Fibroblast of skin of abdomen (primary cell): ENCODE data around the gene DSCAM.

Experiments
- DNase-seq: peaks from one replicate; pipeline ENCODE4 v3.0.0-alpha.2; 2013

Gene DSCAM

DNA sequence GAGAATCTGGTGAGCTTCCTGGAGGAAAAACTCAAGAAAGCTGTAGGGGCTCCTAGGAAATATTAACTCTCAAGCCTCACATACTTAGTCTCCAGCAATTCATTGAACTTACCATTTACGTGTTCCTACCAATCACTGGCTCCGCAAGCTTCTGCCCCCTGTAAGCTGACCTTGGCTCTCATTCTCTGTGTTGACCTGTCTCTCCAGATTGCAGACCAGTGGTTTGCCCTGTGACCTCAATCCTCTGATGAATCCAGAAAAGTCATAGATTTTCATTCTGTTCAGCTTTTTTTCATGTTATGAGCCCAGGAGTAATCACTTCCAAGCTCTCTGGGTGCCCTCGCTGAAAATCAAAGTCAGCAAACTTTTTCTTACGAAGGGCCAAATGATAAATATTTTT lies 241.9 kb downstream of the DSCAM start:
- DNase-seq = no peak

DNA sequence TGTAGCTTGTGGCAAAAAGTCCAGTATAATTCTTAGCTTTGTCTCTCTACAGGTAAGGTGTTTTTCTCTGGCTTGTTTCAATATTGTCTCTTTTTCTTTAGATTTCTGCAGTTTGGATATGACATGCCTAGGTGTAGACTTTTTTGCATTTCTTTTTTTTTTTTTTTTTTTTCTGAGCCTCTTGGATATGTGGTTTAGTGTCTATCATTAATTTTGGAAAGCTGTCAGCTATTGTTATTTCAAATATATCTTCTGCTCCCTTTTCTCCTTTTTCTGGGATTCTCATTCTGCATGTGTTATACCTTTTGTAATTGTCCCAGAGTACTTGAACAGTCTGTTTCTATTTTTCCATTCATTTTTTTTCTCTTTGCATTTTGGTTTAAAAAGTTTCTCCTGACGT lies 243.2 kb downstream of the DSCAM start:
- DNase-seq = no peak

DNA sequence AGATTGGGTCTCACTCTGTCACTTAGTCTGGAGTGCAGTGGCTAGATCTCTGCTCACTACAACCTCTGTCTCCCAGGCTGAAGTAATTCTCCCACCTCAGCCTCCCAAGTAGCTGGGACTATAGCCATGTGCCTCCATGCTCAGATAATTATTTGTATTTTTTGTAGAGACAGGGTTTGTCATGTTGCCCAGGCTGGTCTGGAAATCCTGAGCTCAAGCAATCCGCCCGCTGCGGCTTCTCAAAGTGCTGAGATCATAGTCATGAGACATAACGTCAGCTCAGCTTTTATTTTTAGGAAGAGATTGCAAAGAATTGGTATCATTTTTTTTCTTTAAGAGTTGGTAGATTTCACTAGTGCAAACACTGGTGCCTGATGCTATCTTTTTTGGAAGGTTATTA lies 244.9 kb downstream of the DSCAM start:
- DNase-seq = no peak

DNA sequence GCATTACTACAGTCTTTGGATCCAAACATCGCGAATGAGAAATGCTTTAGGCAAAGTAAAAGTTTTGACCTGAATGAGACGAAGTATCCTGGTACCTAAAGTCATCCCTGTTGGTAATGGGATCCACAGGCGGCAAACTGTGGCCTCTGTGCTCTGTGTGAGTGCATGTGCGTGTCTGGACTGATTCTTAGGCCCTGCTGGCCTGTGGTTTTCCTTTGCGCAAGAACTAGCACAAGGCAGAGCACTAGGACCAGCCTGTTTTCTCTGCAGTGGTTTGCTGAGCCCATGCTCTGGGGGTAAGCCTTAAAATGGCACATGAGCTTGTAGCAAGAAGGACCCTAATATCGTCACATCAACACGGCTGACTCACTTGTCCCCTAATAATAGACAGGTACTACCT lies 251.2 kb downstream of the DSCAM start:
- DNase-seq = no peak

DNA sequence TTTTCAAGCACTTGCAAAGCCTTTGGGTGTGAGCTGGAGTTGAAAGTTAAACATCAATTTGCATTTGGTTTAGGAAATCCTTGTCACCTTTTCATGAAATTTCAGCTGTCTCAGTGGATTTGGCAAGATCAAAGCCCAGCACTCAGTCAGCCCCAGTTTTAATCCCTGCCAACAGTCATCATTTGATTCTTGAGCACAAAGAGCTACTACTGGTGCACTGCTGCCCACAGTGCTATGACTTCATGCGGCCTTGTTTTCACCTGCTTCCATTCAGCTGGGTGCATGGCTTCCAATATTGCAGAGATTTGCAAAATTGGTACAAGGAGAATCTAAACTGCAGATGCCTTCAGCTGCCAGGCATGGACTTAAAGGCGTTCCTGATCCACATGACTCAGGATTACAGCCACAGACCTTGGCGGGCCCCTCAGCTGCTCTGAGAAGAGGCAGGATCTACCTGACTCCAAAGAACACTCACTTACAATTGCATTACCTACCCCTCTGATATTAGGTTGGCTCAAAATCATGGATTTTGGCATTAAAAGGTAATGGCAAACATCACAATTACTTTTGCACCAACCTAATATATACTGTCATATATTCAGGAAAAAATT lies 259.1 kb downstream of the DSCAM start:
- DNase-seq = no peak

DNA sequence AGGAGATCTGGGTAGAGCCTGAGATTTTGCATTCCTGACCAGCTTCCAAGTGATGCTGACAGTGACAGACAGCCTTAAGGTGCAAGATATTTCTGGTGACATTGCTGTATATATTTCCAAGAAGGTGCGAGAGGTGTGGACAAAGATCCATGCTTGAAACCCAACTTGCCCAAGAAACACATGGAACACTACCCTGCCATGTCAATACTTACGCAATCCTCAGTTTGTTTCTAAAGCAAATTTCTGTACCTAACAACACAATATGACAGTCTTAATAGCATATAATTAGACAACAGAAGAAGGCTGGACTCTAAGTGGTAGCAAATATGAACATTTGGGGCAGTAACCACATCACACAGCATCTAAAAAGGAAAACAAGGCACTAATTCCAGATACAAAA lies 260.4 kb downstream of the DSCAM start:
- DNase-seq = no peak

DNA sequence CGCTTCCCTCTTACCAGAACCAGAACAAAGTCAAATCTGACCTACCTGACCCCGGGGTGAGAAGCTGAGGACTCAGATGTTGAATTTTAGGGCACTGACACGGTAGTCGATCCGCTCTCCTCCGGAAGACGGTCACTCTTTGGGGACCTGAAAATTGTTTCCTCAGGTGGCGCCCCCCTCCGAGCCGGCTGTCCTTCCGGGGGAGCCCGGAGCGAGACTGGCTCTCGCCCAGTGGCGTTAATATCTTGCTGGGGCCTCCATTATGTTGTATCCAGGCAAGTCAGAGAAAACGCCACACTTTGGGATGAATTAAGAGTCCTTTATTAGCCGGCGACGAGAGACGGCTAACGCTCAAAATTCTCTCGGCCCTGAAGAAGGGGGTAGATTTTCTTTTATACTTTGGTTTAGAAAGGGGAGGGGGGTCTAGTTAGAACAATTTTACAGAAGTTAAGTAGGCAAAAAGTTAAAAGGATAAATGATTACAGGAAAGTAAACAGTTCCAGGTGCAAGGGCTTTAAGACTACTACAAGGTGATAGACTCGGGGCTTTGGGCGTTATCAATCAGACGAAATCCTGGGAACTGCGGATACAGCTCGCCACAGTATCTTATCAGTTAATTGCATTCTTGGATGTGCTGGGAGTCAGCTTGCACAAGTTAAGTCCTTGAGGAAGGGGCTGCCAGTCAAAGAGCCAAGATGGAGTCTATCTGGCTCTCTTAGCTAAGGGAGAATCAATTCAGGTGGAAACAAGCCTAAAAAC lies 269.5 kb downstream of the DSCAM start:
- DNase-seq = no peak

DNA sequence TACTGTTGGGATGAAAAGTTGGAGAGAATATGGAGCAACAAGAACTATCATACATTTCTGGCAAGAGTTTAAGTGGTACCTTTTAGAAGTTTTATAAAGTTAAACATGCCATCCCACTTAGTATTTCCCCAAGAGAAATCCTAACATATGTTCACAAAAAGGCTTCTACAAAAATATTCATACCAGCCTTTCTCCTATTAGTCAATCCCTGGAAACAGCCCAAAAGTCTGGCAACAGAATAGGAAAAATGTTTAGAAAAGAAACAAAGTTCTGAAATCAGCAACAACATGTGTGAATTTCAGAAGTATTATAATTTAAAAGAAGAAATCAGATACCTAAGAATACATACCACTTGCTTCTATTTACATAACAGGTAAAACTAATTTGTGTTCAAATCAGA lies 271.0 kb downstream of the DSCAM start:
- DNase-seq = peak; percentile 44

DNA sequence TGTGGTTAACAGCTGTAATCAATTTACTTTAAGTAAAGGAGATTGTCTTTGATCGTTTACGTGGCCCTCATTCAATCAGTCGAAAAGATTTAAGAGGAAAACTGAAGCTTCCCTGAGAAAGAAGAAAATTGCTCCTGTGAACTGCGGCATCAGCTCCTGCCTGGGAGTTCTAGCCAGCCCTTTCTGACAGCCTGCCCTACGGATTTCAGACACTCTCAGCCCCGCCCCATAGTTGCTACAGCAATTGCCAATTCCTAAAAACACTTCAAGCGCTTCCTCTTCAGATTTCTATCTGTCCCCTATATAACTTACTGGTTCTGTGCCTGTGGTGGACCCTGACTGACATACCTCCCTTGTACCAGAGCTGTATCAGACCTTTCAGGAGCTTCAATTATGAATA lies 277.6 kb downstream of the DSCAM start:
- DNase-seq = no peak

DNA sequence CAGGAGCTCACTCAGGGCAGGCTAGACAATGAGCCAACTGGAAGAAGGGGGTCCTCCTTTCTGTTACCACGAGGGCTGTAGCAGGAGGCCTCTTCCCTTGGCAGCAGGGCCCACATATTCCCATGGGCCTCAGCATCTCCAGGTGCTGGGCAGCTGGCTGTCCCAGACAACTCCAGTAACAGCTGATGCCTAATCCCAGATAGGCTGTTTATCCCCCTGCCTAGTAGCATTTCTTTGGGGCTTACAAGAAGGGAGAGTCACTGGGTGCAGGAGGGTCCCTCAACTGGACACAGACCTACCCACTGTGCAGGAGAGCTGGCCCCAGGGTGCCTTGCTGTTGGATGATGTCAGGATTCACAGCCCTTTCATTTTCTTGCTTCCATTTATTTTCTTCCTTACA lies 278.2 kb downstream of the DSCAM start:
- no peak for DNase-seq

DNA sequence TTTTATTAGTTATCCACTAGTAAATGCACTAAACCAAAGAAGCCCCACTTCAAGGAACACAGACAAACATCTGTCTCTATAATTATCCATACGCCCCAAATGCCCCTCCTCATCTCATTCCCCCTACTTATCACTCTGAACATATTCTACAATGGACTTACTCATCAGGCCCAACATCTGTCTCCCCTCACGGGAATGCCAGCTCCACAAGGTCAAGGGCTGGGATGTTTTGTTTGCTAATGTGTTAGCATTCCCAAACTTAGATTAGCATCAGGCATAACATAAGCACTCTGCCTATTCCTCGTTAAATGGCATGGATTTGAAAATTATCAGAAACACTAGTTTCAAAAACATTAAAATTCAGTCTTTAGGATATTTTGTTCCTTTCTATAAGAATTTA lies 279.5 kb downstream of the DSCAM start:
- no peak for DNase-seq

DNA sequence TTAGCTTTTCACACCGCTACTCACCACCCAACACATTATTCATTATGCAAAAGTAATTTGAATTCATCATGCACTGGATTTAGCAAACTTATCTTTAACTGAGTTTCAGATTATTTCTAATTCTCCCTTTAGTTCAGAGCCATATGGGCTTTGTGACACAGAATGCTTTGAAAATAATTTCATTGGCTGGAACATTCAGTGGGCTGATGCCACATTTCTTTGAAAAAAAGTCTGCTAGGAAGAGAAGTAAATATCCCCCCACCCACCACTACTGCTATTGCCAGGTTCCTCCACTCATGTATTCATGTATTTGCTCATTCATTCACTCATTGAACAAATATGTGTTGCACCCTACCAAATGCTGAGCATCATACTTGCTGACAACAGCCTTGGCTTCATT lies 280.5 kb downstream of the DSCAM start:
- DNase-seq = no peak

DNA sequence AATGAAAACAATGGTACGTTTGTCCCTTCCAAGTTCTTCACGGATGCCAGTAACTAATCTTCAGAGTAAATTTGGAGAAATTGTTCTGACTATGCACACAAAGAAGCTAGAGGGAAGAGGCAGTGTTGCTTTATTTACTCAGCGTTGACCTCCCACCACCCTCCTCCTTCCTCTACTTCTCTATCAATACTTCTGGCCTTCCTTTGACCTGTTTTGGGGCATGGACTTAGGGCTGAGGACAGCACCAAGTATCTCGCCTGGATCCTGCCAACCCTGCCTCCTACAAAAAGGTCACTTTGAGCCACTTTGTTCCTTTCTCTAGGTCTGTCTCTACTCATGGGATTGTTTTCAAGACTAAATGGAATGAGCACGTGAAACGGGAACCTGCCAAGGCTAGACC lies 282.6 kb downstream of the DSCAM start:
- no peak for DNase-seq

DNA sequence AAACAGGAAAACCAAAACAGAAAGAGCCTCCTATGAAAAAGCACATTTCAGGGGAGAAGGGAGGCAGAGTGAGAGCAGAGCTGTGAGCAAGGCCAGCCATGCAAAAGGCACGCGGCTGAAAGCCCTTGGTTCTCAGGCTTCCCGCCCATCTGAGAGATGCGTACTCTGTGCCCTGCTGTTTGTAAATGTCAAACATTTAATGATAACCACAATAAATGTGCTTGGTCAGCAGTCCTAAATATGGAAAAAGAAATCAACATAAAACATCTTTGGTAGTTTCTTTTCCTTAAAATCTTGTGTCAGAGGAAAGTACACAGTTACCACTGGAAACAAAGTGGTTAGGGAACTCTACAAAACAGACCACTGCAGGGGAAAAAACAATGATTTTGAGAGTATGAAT lies 283.1 kb downstream of the DSCAM start:
- DNase-seq = no peak

DNA sequence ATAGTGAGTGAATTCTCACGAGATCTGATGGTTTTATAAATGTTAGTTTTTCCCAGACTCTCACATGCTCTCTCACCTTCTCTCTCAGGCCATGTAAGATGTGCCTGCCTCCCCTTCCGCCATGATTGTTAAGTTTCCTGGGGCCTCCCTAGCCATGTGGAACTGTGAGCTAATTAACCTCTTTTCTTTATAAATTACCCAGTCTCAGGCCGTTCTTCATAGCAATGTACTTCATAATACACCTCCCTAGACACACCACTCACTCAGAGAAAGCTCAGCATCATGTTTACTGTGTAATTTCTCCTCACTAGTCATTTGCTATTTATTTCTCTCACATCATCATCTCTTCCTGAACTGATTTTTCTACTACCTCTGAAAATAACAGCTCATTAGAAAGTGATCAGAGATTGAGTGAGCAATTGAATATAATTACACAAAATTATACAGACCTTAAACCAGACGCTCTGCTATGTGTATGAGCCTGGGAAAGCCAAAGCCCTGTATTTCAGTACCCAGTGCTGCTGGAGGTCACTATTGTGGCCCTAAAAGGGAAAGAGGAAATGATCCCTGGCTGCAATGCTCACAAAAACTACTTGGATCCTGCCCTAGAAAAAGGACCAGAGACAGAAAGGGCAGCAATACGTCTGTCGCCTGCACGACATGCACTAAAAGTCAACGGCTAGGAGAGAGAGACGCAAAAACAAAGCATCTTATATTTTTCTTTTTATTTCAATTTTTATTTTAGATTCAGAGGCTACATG lies 284.5 kb downstream of the DSCAM start:
- no peak for DNase-seq

DNA sequence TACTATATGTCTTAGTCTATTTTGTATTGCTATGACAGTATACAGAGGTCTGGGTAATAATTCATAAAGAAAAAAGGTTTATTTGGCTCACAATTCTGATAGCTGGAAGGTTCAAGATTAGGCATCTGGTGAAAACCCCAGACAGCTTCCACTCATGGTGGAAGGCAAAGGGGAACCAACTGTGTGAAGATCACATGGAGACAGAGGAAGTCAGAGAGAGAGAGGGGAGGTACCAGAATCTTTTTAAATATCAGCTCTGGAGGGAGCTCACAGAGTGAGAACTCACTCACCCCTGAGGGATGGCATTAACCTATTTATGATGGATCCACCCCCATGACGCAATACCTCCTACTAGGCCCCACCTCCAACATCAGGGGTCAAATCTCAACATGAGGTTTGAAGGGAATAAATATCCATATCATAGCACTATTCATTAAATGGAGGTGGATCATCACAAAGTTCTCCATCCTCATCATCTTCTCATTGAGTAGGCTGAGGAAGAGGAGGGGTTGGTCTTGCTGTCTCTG lies 290.5 kb downstream of the DSCAM start:
- no peak for DNase-seq

DNA sequence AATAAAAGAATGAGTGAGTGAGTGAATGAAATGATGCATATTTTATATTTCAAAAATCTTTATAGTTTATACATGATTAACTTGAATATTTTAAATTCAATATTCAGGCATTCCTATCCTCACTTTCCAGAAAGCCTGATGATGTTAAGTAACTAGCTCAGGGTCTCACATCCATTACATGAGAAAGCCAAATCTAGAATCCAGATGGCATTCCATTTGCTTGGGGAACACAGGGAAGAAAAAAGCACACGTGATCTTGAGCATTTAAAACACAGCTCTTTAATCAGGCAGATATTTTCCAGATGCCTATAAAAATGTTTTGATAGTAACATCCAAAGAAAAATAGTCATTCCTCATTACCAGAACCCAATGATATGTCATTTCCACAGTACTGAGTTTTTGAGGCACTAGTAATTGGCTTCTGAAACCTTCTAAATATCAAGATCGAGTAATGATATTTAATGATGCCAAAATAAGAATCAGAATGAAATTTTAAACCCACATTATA lies 291.9 kb downstream of the DSCAM start:
- no peak for DNase-seq

DNA sequence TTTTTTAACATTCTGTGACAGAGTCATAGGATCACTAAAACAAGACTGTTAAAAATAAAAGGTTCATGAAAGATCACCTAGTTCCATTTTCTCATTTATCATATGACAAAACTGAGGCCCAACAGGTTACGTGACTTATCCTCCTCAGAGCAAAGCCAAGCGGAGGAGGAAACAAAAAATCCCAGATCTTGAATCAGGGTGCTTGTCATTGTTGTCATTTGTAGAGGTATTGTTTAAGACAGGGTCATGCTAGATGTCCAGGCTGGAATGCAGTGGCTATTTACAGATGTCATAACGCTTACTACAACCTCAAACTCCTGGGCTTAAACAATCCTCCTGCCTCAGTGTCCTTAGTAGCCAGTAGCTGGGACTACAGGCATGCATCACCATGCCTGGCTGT lies 293.2 kb downstream of the DSCAM start:
- no peak for DNase-seq

DNA sequence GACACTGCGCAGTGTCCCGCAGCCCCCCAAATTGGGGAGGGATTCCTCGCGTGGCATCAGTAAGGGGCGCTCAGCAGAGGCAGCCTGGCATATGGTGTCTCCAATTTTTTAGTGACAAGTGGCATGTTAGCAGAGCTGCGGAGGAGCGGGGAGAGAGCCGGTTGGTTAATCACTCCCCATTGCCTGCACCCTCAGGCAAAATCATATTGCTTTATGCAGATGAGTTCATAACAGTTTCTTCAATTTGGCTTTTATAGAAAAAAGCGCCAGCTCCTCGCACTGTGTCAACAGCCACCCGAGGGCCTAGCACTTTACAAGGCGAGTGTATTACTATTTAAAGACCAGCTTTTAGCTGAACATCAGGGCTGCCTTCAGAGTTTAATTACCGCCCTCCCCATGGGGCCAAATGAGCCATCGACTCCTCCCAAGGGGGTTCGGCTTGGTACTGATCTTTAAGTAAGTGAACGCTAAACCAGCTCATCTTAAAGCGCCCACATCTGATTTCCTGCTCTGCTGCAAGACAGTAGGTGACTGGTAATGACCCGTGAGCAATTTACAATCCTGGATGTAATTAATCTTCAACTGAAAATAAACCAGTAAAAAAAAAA lies 298.9 kb downstream of the DSCAM start:
- no peak for DNase-seq

DNA sequence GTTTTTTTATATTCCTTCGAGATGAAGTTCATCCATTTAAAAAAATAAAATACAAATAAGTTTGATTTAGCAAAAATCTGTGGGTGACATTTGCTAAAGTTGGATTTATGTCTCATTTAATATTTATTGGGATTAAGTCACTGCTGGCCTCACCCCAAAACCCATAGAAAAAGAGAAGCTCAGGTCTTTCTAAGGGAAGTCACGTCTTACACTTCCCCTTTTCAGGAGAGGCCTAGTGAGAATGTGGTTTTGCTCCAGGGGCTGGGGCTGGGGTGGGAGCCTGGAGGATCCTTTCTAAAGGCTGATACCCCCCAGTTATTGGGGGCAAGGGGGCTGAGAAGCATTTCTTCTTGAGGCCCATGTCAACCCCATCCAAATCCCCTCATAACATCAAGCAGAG lies 300.3 kb downstream of the DSCAM start:
- DNase-seq = no peak

DNA sequence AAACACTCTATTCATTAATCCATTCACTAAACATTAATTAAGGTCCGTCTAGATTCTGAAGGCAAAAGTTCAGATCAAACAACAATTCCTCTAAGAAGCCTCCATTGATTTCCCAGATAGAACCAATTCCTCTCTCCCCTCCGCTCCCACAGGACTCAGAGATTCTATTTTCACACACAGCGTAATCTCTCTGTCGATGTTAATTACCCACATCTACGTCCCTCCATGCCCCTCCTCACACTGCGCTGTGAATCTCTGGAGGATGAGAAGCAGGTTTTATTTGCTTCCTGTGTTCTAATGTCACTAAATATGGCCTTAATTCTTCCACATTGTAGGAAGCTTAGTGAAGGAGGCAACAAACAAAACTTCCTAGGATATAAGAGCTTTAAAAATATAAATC lies 306.7 kb downstream of the DSCAM start:
- no peak for DNase-seq

DNA sequence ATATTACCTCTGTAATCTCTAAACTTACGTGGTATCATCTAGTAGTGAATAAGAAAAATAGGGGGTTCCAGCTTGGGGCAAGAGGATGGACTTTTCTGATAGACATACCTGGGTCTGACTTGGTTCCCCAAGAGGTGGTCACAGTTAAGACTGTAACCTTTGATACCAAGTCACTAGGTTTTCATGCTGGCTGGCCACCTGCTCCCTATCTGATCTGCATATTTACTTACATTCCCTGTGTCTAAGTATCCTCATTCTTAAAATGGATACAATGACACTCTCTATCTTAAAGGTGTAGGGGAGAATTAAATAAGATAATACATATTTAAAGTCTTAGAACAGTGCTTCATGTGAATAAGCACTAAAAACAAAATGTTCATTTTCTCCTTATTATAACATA lies 312.1 kb downstream of the DSCAM start:
- no peak for DNase-seq
